Right lobe of liver (tissue), 6 donors: ENCODE results near the gene MUC4. TPM values are rescaled to one million over a fixed set of nuclear protein-coding genes. Genes with fewer than 3 reads are reported as not detected.

Experiments
- ATAC-seq, 4 donors: fragments of 200-7000 bp; cut with Tn5 transposase; one replicate each; pipeline ENCODE4 v1.9.1; 2020; ENCODE audit warnings: mild to moderate bottlenecking in 4 of 4, moderate library complexity in 4 of 4
- DNase-seq, 3 donors: peaks; one replicate each; pipeline ENCODE4 v3.0.0-alpha.2; 2020
- H3K27ac ChIP-seq, 3 donors: fragments of 200-600 bp; one replicate each; pipeline ENCODE4 v1.8.0; 2022
- H3K27me3 ChIP-seq, 2 donors: fragments of 200-600 bp; one replicate each; pipeline ENCODE4 v1.8.0; 2022
- H3K36me3 ChIP-seq, 4 donors: fragments of 200-600 bp; sonication (generic) in 1 of 4; one replicate each; pipeline versions ENCODE4 v1.5.1 to v1.8.0; 2017 to 2022; ENCODE audit warnings: control low read depth in 1 of 4
- H3K4me1 ChIP-seq, 4 donors: fragments of 200-600 bp; sonication (generic) in 1 of 4; one replicate each; pipeline versions ENCODE4 v1.5.1 to v1.8.0; 2017 to 2022; ENCODE audit warnings: control low read depth in 1 of 4
- H3K4me3 ChIP-seq, 3 donors: fragments of 200-600 bp; one replicate each; pipeline ENCODE4 v1.8.0; 2022
- H3K9me3 ChIP-seq, 4 donors: fragments of 200-600 bp; sonication (generic) in 1 of 4; one replicate each; pipeline versions ENCODE4 v1.5.1 to v1.8.0; 2017 to 2022; ENCODE audit warnings: control low read depth in 1 of 4
- POLR2A ChIP-seq: fragments of 450-650 bp; IDR thresholded peaks from one replicate; pipeline ENCODE4 v1.6.1; 2017; ENCODE audit warnings: antibody characterized with exemption, mild to moderate bottlenecking
- WGBS: methylation state at CpG from one replicate; pipeline ENCODE4 v1.1.6; 2018; ENCODE audit warnings: low coverage, low lambda C conversion rate; ENCODE audit not compliant: insufficient coverage; ENCODE audit errors: missing lambda C conversion rate; 5-methylcytosine and 5-hydroxymethylcytosine counted together
- intact Hi-C, 2 donors: fragments of 100-400 bp; cut with DNase I; formaldehyde crosslinking; loops; one replicate each; pipeline versions ENCODE4 v1.11.2 to v1.14.1; 2022
- total RNA-seq, 6 experiments: library from RNA; depleted of rRNA in 2 of 6; stranded (reverse); fragments of >200 nt in 2 of 6; fragmentation: NEBNext Ultra II Directional in 3 of 6; extraction: Animal tissue kit (Norgen Biotek cat#: 25700) in 3 of 6; gene quantifications; one replicate each; pipeline versions ENCODE4 v1.1.0 to v1.2.4, GENCODE V29; 2016 to 2023
- TF ChIP-seq, protein P1 (sequence below), 4 donors: fragments of 200-600 bp in 3 of 4; fragments of 450-650 bp in 1 of 4; IDR thresholded peaks; one replicate each; pipeline versions ENCODE4 v1.5.1 to v1.8.0; 2016 to 2022; ENCODE audit warnings: antibody characterized with exemption in 4 of 4, mild to moderate bottlenecking in 2 of 4
- donor health status: DM: no; HTN: yes; CAD: no.
- donor health status: DM: no; HTN: no; CAD: no.
- donor health status: DM: no; HTN: no; CAD: no.
- donor health status: DM: no; HTN: yes; CAD: no.
- donor health status: DM: no; HTN: yes; CAD: no.

Gene MUC4
- total RNA-seq, 6 experiments from 2014 or later, result 0.07 to 0.20 TPM; not detected in 4

DNA sequence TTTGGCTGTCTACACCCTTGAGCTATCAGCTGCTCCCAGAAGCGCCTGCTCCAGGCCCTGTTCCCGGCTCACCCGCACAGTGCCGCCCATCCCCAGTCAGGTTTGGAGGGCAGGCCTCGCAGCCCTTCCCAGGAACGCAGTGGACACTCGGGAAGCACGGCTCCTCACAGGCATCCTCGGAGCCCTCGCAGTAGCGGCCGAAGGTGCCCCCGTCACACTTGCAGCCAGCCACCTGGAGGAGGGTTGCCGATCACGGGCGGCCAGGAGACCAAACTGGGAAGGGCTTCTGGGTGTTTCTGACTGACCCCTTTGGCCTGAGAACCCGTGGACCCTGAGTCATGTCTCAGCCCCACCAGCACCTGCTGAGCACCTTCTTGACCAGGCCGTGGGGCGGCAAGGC, 57.6 kb downstream of the MUC4 start:
- intact Hi-C loops, result no loop called here
- no peaks in the 10 kb centered on the region for H3K27me3 ChIP-seq
- ATAC-seq, result peak in 1 of 4 donors; percentile 9

DNA sequence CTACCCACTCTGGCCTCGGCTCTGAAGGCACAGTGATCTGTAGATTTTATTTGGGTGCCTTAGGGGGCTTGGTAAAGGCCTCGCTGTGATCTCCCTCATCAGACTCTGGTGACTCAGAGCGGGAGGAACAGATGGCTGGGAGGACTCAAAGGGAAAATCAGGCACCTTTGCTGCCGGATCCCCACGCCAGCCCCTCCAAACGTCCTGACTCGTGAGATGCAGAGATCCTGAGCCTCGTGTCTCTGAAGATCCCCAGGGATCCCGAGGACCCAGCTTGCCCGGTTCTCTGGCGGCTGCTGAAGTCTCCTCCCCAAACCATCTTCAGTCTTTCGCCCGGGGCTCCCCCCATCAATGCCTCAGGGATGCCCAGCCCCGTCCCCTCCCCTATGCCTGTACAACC, 58.1 kb downstream of the MUC4 start:
- Histone ChIP-seq H3K36me3 (no peaks in the 10 kb centered on the region), H3K9me3 (no peaks in the 10 kb centered on the region), H3K27ac (no peak overlapping the region), H3K4me3 (no peak overlapping the region), H3K4me1 (no peaks in the 10 kb centered on the region), H3K27me3 (no peaks in the 10 kb centered on the region)
- WGBS, result 79% methylated on average over 5 of the region's 14 CpGs
- intact Hi-C loops, result no loop called here
- DNase-seq, result peak in 1 of 3 donors; percentile 39
- no peak for TF ChIP-seq POLR2A
- TF ChIP-seq, protein P1, sequence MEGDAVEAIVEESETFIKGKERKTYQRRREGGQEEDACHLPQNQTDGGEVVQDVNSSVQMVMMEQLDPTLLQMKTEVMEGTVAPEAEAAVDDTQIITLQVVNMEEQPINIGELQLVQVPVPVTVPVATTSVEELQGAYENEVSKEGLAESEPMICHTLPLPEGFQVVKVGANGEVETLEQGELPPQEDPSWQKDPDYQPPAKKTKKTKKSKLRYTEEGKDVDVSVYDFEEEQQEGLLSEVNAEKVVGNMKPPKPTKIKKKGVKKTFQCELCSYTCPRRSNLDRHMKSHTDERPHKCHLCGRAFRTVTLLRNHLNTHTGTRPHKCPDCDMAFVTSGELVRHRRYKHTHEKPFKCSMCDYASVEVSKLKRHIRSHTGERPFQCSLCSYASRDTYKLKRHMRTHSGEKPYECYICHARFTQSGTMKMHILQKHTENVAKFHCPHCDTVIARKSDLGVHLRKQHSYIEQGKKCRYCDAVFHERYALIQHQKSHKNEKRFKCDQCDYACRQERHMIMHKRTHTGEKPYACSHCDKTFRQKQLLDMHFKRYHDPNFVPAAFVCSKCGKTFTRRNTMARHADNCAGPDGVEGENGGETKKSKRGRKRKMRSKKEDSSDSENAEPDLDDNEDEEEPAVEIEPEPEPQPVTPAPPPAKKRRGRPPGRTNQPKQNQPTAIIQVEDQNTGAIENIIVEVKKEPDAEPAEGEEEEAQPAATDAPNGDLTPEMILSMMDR (IDR thresholded peaks at IDR 0.05), result no peak
- no peak for ATAC-seq

More for the DNA sequence above, 57.6 kb downstream of the MUC4 start:
- Histone ChIP-seq H3K27ac (no peak overlapping the region), H3K9me3 (no peaks in the 10 kb centered on the region), H3K36me3 (no peaks in the 10 kb centered on the region), H3K4me1 (no peaks in the 10 kb centered on the region), H3K4me3 (no peak overlapping the region)
- TF ChIP-seq, protein P1 (IDR thresholded peaks at IDR 0.05), result no peak
- TF ChIP-seq POLR2A, result no peak
- 90% methylated on average over 12 of the region's 19 CpGs for WGBS
- DNase-seq, result peak in 1 of 3 donors; percentile 52

DNA sequence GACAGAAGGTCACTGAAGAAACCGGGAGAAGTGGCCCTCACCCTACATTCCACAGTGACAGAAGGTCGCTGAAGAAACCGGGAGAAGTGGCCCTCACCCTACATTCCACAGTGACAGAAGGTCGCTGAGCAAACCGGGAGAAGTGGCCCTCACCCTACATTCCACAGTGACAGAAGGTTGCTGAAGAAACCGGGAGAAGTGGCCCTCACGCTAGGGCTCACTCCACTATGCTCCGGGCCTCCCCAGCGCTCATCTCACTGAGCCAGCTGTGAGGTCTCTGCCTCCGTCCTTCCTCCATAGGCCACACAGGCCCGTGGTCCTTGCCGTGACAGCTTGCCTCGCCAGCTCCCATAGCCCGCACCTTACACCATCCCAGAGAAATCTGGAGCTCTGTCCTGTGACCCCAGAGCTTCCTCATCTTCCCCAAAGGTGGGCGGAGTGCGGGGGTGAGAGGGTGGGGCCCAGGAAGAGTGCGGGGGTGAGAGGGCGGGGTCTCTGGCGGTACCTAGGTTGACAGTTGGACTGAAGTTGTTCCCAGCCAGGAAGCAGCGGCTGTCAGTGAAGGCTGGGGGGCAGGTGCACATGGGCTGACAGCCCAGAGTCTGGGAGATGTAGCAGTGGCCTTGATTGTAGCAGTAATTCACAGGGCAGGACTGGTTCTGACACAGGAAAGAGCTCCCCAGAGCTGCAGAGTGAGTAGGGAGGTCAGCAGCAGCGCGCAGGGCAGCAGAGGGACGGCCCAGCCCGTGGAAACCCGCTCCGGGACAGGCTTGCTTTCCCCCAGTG, 59.0 kb downstream of the MUC4 start:
- Histone ChIP-seq H3K4me3 (no peak overlapping the region), H3K27me3 (no peaks in the 10 kb centered on the region), H3K9me3 (no peaks in the 10 kb centered on the region), H3K27ac (no peak overlapping the region), H3K4me1 (no peaks in the 10 kb centered on the region), H3K36me3 (no peaks in the 10 kb centered on the region)
- ATAC-seq (no peak), DNase-seq (peak in 1 of 3 donors; percentile 42)
- WGBS, result 17% methylated on average over 1 of the region's 26 CpGs
- intact Hi-C loops, result no loop called here
- no peak for TF ChIP-seq POLR2A
- TF ChIP-seq, protein P1 (IDR thresholded peaks at IDR 0.05), result no peak

DNA sequence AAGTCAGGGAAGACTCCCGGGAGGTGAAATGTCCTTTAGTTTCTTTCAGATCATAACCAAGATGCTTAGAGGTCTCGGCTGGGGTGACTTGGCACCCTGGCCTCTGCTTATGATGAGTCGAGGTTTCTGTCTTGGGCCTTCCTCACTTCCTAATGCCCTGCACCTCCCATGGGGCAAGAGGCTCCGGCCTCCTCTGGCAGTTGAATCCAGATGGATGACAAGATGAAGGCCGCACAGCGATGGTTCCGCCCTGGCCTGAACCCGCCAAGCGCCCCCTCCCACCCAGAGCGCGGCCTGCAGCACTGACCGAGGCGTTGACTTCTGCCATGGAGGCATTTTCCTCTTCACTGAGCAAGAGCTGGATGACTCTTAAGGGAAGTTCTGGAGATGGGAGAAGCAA, 59.7 kb downstream of the MUC4 start:
- TF ChIP-seq, protein P1 (IDR thresholded peaks at IDR 0.05), result no peak
- no peak for TF ChIP-seq POLR2A
- Histone ChIP-seq H3K36me3 (no peaks in the 10 kb centered on the region), H3K4me3 (no peak overlapping the region), H3K4me1 (no peaks in the 10 kb centered on the region), H3K27me3 (no peaks in the 10 kb centered on the region), H3K9me3 (no peaks in the 10 kb centered on the region), H3K27ac (no peak overlapping the region)
- intact Hi-C loops, result no loop called here
- ATAC-seq (no peak), DNase-seq (peak in 1 of 3 donors; percentile 42)
- WGBS, result no CpG with 5 or more reads among the region's 13 CpGs
